ENCODE measurements around the gene POLR1G.
A peak's percentile ranks its signal among the peaks of the same experiment; 100 is the strongest.

Gene POLR1G

GRCh38 chr19:45406226-45407090 lies at the start of gene POLR1G:
Gene POLR1G (plus strand): TSS chr19:45406644. CDS start chr19:45406697, 53 bp downstream.
- DNase-seq, result peak; percentile 90 to 91

GRCh38 chr19:45356760-45357444 lies 49.5 kb upstream of the POLR1G start:
- no peak for DNase-seq

- no peak for DNase-seq
Observed at GRCh38 chr19:45357445-45357783, 49.0 kb upstream of the POLR1G start.

- no peak for DNase-seq
Observed at GRCh38 chr19:45358213-45358792, 48.1 kb upstream of the POLR1G start.

GRCh38 chr19:45361608-45362007 lies 44.8 kb upstream of the POLR1G start:
- DNase-seq, result no peak

- DNase-seq, result no peak
Observed at GRCh38 chr19:45362291-45362690, 44.2 kb upstream of the POLR1G start.

- DNase-seq, result no peak
Observed at GRCh38 chr19:45363861-45364459, 42.5 kb upstream of the POLR1G start.

- DNase-seq, result no peak
Observed at GRCh38 chr19:45364696-45365095, 41.7 kb upstream of the POLR1G start.

GRCh38 chr19:45368127-45368526 lies 38.3 kb upstream of the POLR1G start:
- DNase-seq, result no peak

GRCh38 chr19:45368737-45369340 lies 37.6 kb upstream of the POLR1G start:
- no peak for DNase-seq

GRCh38 chr19:45370410-45371204 lies 35.8 kb upstream of the POLR1G start, which contains the start of gene ERCC2:
Gene ERCC2 (minus strand): TSS chr19:45370573. CDS start chr19:45370540, 33 bp downstream.
- DNase-seq, result peak; percentile 95 to 96

GRCh38 chr19:45376045-45376724 lies 30.3 kb upstream of the POLR1G start:
- DNase-seq, result no peak

- DNase-seq, result no peak
Observed at GRCh38 chr19:45380107-45380506, 26.3 kb upstream of the POLR1G start.

- no peak for DNase-seq
Observed at GRCh38 chr19:45382426-45382825, 24.0 kb upstream of the POLR1G start.

GRCh38 chr19:45385392-45386221 lies 20.8 kb upstream of the POLR1G start:
- DNase-seq, result no peak

GRCh38 chr19:45391346-45391745 lies 15.1 kb upstream of the POLR1G start:
- peak; percentile 43 to 44 for DNase-seq

- DNase-seq, result no peak
Observed at GRCh38 chr19:45391871-45392665, 14.4 kb upstream of the POLR1G start.

GRCh38 chr19:45395821-45396617 lies 10.4 kb upstream of the POLR1G start:
- no peak for DNase-seq

GRCh38 chr19:45400192-45400591 lies 6.3 kb upstream of the POLR1G start:
- no peak for DNase-seq
